Activated naive CD4-positive, alpha-beta T cell treated with anti-CD3 and anti-CD28 coated beads for 36 hours (primary cell): ENCODE measurements around the gene PA2G4. TPM values are rescaled to one million over a fixed set of nuclear protein-coding genes. Genes with fewer than 3 reads are reported as not detected.
A peak's percentile ranks its signal among the peaks of the same experiment; 100 is the strongest.
"Not testable (repeated sequence)": the region's sequence is repeated elsewhere in the genome, so short reads cannot be mapped to it uniquely, and the experiment has no call there.

Source experiments
- CTCF ChIA-PET: fragments of 350-600 bp; sonication (Branson Sonifier 250); formaldehyde crosslinking; loops from one replicate; lab custom pipeline; 2021; ENCODE audit warnings: antibody characterized with exemption; lab: Charles Lee
- DNase-seq: peaks from one replicate; pipeline ENCODE4 v3.0.0-alpha.2; 2020
- H3K27ac Mint-ChIP-seq: one replicate; pipeline ENCODE4 v1.8.0; 2021; ENCODE audit warnings: mild to moderate bottlenecking, mixed read lengths
- H3K27me3 Mint-ChIP-seq: one replicate; pipeline ENCODE4 v1.8.0; 2021; ENCODE audit warnings: low read depth, mixed read lengths
- H3K36me3 Mint-ChIP-seq: one replicate; pipeline ENCODE4 v1.8.0; 2021; ENCODE audit warnings: low read depth, mixed read lengths
- H3K4me1 Mint-ChIP-seq: one replicate; pipeline ENCODE4 v1.8.0; 2021; ENCODE audit warnings: low read depth, mixed read lengths
- H3K4me3 Mint-ChIP-seq: one replicate; pipeline ENCODE4 v1.8.0; 2021; ENCODE audit warnings: mild to moderate bottlenecking, moderate library complexity, mixed read lengths
- H3K9me3 Mint-ChIP-seq: one replicate; pipeline ENCODE4 v1.8.0; 2021; ENCODE audit warnings: mixed read lengths
- intact Hi-C: fragments of 100-400 bp; cut with micrococcal nuclease; formaldehyde crosslinking; loops from one replicate; pipeline ENCODE4 v1.15.1; 2023
- total RNA-seq, 2 experiments: library from RNA; stranded (reverse); gene quantifications; one replicate each; pipeline ENCODE4 v1.2.3, GENCODE V29; 2021

Gene PA2G4
- total RNA-seq, 2 experiments from 2014 or later, result 398 to 411 TPM

GRCh38 chr12:56117082-56117706, 12.8 kb downstream of the PA2G4 start:
- not testable (repeated sequence) for DNase-seq, H3K27me3 Mint-ChIP-seq, H3K9me3 Mint-ChIP-seq
- CTCF ChIA-PET, result interaction anchor here (0.6 to 3.7 kb wide), 12 partner anchors 9 to 380 kb away, joined by 3 to 30 read pairs (median 6); partner anchors contain the start of genes IL23A, RAB5B, RNF41 and STAT2
- Mint-ChIP-seq H3K4me1 (peaks cover 23% of the 10 kb centered on the region), H3K27ac (peak overlapping the region; percentile 99), H3K36me3 (peaks cover 37% of the 10 kb centered on the region), H3K4me3 (peak overlapping the region; percentile 97)
- intact Hi-C loops, result loop anchor here (5.0 to 10.0 kb wide), 2 partner anchors 520 to 1132 kb away; partner anchors contain the start of gene TESPA1

GRCh38 chr12:56117778-56118687, 13.7 kb downstream of the PA2G4 start, which contains the start of gene ZC3H10:
Gene ZC3H10, plus strand, starts transcription at chr12:56118266. Its CDS starts 2,297 bp downstream, at chr12:56120563.
- H3K27me3 Mint-ChIP-seq, result no peaks in the 10 kb centered on the region
- intact Hi-C loops, result loop anchor here (1.0 to 10.0 kb wide), 17 partner anchors 8 to 1133 kb away; partner anchors contain the start of genes ANKRD52, CS, DNAJC14 and IL23A
- H3K36me3 Mint-ChIP-seq, result peaks cover 29% of the 10 kb centered on the region
- CTCF ChIA-PET, result interaction anchor here (0.5 to 7.9 kb wide), 33 partner anchors 8 to 380 kb away, joined by 3 to 86 read pairs (median 5); partner anchors contain the start of genes ANKRD52, ESYT1, IL23A and MYL6B
- no peaks in the 10 kb centered on the region for H3K9me3 Mint-ChIP-seq
- peak; percentile 99 for DNase-seq
- H3K4me1 Mint-ChIP-seq, result peaks cover 23% of the 10 kb centered on the region
- peak within 1 kb of the TSS; percentile 99 for H3K27ac Mint-ChIP-seq
- H3K4me3 Mint-ChIP-seq, result peak within 1 kb of the TSS; percentile 97

GRCh38 chr12:56118688-56119357, 14.5 kb downstream of the PA2G4 start:
- H3K9me3 Mint-ChIP-seq, result no peaks in the 10 kb centered on the region
- H3K4me1 Mint-ChIP-seq, result peaks cover 23% of the 10 kb centered on the region
- intact Hi-C loops, result loop anchor here (1.0 to 10.0 kb wide), 19 partner anchors 7 to 1134 kb away; partner anchors contain the start of genes ANKRD52, CS, DNAJC14 and IL23A
- H3K4me3 Mint-ChIP-seq, result peak overlapping the region; percentile 97
- peaks cover 23% of the 10 kb centered on the region for H3K36me3 Mint-ChIP-seq
- peak overlapping the region; percentile 99 for H3K27ac Mint-ChIP-seq
- CTCF ChIA-PET, result interaction anchor here (0.5 to 7.9 kb wide), 32 partner anchors 9 to 380 kb away, joined by 3 to 86 read pairs (median 6); partner anchors contain the start of genes ANKRD52, ESYT1, IL23A and MYL6B
- no peak for DNase-seq
- no peaks in the 10 kb centered on the region for H3K27me3 Mint-ChIP-seq

- intact Hi-C loops, result loop anchor here (1.0 to 10.0 kb wide), 8 partner anchors 70 to 1135 kb away; partner anchors contain the start of genes ANKRD52, DNAJC14, NABP2 and SMARCC2
- no peaks in the 10 kb centered on the region for H3K27me3 Mint-ChIP-seq
- CTCF ChIA-PET, result interaction anchor here (0.6 to 7.9 kb wide), 22 partner anchors 8 to 350 kb away, joined by 3 to 86 read pairs (median 8); partner anchors contain the start of genes ANKRD52, ESYT1, RNF41 and SMARCC2
- no peaks in the 10 kb centered on the region for H3K9me3 Mint-ChIP-seq
- H3K4me1 Mint-ChIP-seq, result peaks cover 23% of the 10 kb centered on the region
- peaks cover 23% of the 10 kb centered on the region for H3K36me3 Mint-ChIP-seq
- DNase-seq, result peak; percentile 74
- peak overlapping the region; percentile 97 for H3K4me3 Mint-ChIP-seq
- peak overlapping the region; percentile 99 for H3K27ac Mint-ChIP-seq
Measured at GRCh38 chr12:56119361-56119796, 15.0 kb downstream of the PA2G4 start.

GRCh38 chr12:56120158-56120846, 15.9 kb downstream of the PA2G4 start:
- Mint-ChIP-seq H3K4me3 (no peak overlapping the region), H3K4me1 (peaks cover 23% of the 10 kb centered on the region), H3K27me3 (no peaks in the 10 kb centered on the region), H3K36me3 (peaks cover 23% of the 10 kb centered on the region), H3K27ac (peak overlapping the region; percentile 26), H3K9me3 (no peaks in the 10 kb centered on the region)
- intact Hi-C loops, result no loop called here
- no peak for DNase-seq
- CTCF ChIA-PET, result interaction anchor here (0.6 to 7.9 kb wide), 22 partner anchors 8 to 349 kb away, joined by 3 to 86 read pairs (median 4); partner anchors contain the start of genes ANKRD52, ESYT1, RNF41 and SMARCC2

- H3K36me3 Mint-ChIP-seq, result peaks cover 23% of the 10 kb centered on the region
- no peak overlapping the region for H3K27ac Mint-ChIP-seq
- H3K27me3 Mint-ChIP-seq, result no peaks in the 10 kb centered on the region
- no peak overlapping the region for H3K4me3 Mint-ChIP-seq
- no peaks in the 10 kb centered on the region for H3K9me3 Mint-ChIP-seq
- DNase-seq, result no peak
- intact Hi-C loops, result no loop called here
- CTCF ChIA-PET, result interaction anchor here (7.9 kb wide), 1 partner anchor 68 kb away, joined by 86 read pairs; the partner anchor contains the start of gene SMARCC2
- H3K4me1 Mint-ChIP-seq, result peaks cover 27% of the 10 kb centered on the region
Measured at GRCh38 chr12:56121204-56121870, 17.0 kb downstream of the PA2G4 start.

- Mint-ChIP-seq H3K4me3 (no peak overlapping the region), H3K27ac (no peak overlapping the region), H3K27me3 (no peaks in the 10 kb centered on the region), H3K36me3 (peaks cover 10% of the 10 kb centered on the region), H3K9me3 (no peaks in the 10 kb centered on the region), H3K4me1 (peaks cover 40% of the 10 kb centered on the region)
- intact Hi-C loops, result no loop called here
- CTCF ChIA-PET, result interaction anchor here (1.4 to 7.9 kb wide), 2 partner anchors 66 to 75 kb away, joined by 3 to 86 read pairs; partner anchors contain the start of gene SMARCC2
- DNase-seq, result no peak
Measured at GRCh38 chr12:56122637-56123036, 18.3 kb downstream of the PA2G4 start.

GRCh38 chr12:56124133-56124532, 19.8 kb downstream of the PA2G4 start:
- no peaks in the 10 kb centered on the region for H3K9me3 Mint-ChIP-seq
- peaks cover 9% of the 10 kb centered on the region for H3K36me3 Mint-ChIP-seq
- H3K27ac Mint-ChIP-seq, result peak overlapping the region; percentile 32
- intact Hi-C loops, result no loop called here
- no peak for DNase-seq
- H3K4me3 Mint-ChIP-seq, result no peak overlapping the region
- H3K4me1 Mint-ChIP-seq, result peaks cover 36% of the 10 kb centered on the region
- no peaks in the 10 kb centered on the region for H3K27me3 Mint-ChIP-seq
- CTCF ChIA-PET, result interaction anchor here (0.8 to 7.9 kb wide), 5 partner anchors 37 to 340 kb away, joined by 3 to 86 read pairs (median 4); partner anchors contain the start of genes MYL6, RNF41 and SMARCC2

- DNase-seq, result no peak
- CTCF ChIA-PET, result interaction anchor here (0.8 to 3.9 kb wide), 9 partner anchors 9 to 96 kb away, joined by 3 to 43 read pairs (median 4); partner anchors contain the start of genes MYL6, RNF41, SMARCC2 and ZC3H10
- Mint-ChIP-seq H3K9me3 (no peaks in the 10 kb centered on the region), H3K36me3 (peaks cover 21% of the 10 kb centered on the region), H3K4me3 (peak overlapping the region; percentile 91), H3K4me1 (peaks cover 47% of the 10 kb centered on the region), H3K27me3 (no peaks in the 10 kb centered on the region), H3K27ac (peak overlapping the region; percentile 86)
- intact Hi-C loops, result loop anchor here (1.0 kb wide), 9 partner anchors 8 to 342 kb away; partner anchors contain the start of genes CS, MYL6, MYL6B and NABP2
Measured at GRCh38 chr12:56126732-56127239, 22.4 kb downstream of the PA2G4 start.

- Mint-ChIP-seq H3K27ac (peak overlapping the region; percentile 86), H3K9me3 (no peaks in the 10 kb centered on the region), H3K27me3 (no peaks in the 10 kb centered on the region), H3K4me1 (peaks cover 54% of the 10 kb centered on the region), H3K36me3 (peaks cover 28% of the 10 kb centered on the region), H3K4me3 (peak overlapping the region; percentile 91)
- CTCF ChIA-PET, result interaction anchor here (0.5 to 3.5 kb wide), 12 partner anchors 9 to 310 kb away, joined by 3 to 28 read pairs (median 4); partner anchors contain the start of genes ANKRD52, ORMDL2, RNF41 and SARNP
- no peak for DNase-seq
- intact Hi-C loops, result loop anchor here (1.0 kb wide), 2 partner anchors 173 to 322 kb away; partner anchors contain the start of genes CS and TIMELESS
Measured at GRCh38 chr12:56127485-56127887, 23.1 kb downstream of the PA2G4 start.
